Liver (tissue), 3 donors: ENCODE measurements around the gene F12.

ENCODE experiments used
- SP1 ChIP-seq: IDR thresholded peaks from 2 replicates; pipeline ENCODE4 v1.6.1; 2018; ENCODE audit warnings: antibody characterized with exemption, mild to moderate bottlenecking
- TAF1 ChIP-seq: conservative IDR thresholded peaks from 2 replicates; pipeline ENCODE4 v1.6.1; 2016; ENCODE audit warnings: antibody characterized with exemption, mild to moderate bottlenecking
- TF ChIP-seq, protein P1 (sequence below): fragments of 150-350 bp; IDR thresholded peaks from 2 replicates; pipeline ENCODE4 v1.5.1; 2017; ENCODE audit warnings: improper control_type of control experiment, low read depth, low read length; ENCODE audit not compliant: missing input control
- donor health status: healthy.
- donor health status: healthy.

DNA sequence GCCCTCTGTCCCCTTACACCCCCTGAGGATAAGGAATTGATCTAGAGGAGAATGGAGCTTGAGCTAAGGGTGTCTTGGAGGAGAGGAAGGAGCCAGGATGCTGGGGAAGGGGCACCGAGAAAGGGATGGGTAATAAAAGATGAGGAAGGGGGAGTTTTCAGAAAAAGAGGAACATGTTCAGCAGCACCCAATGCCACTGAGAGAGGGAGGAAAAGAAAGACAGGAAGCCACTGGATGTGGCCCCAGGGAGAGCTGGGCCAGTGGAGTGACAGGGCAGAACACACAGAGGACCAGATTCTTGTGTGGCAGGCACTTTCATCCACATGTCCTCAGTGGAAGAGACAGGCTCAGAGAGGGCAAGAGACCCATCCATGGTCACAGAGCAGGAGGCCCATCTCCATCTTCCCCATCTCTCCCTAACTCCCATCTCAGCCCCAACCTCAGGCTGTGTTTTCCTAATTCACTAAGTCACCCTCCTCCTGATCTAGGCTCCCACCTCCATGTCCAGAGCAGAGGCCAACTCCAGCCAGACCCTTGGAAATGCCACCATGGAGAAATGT lies 16.1 kb downstream of the F12 start:
- TF ChIP-seq, protein P1, sequence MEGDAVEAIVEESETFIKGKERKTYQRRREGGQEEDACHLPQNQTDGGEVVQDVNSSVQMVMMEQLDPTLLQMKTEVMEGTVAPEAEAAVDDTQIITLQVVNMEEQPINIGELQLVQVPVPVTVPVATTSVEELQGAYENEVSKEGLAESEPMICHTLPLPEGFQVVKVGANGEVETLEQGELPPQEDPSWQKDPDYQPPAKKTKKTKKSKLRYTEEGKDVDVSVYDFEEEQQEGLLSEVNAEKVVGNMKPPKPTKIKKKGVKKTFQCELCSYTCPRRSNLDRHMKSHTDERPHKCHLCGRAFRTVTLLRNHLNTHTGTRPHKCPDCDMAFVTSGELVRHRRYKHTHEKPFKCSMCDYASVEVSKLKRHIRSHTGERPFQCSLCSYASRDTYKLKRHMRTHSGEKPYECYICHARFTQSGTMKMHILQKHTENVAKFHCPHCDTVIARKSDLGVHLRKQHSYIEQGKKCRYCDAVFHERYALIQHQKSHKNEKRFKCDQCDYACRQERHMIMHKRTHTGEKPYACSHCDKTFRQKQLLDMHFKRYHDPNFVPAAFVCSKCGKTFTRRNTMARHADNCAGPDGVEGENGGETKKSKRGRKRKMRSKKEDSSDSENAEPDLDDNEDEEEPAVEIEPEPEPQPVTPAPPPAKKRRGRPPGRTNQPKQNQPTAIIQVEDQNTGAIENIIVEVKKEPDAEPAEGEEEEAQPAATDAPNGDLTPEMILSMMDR = no peak
- no peak for TF ChIP-seq TAF1
- no peak for TF ChIP-seq SP1
